GM23248 (cell line): ENCODE results near the gene RPL7L1.
"Not testable (repeated sequence)": the region's sequence is repeated elsewhere in the genome, so short reads cannot be mapped to it uniquely, and the experiment has no call there.

ENCODE experiments used
- EZH2 ChIP-seq: fragments of 200-600 bp; sonication (generic); IDR thresholded peaks from 2 replicates; pipeline ENCODE4 v1.6.1; 2018; ENCODE audit warnings: antibody characterized with exemption, mild to moderate bottlenecking; ENCODE audit not compliant: insufficient read depth, poor library complexity, severe bottlenecking
- EZH2phosphoT487 ChIP-seq: fragments of 200-600 bp; sonication (generic); IDR thresholded peaks from 2 replicates; pipeline ENCODE4 v1.6.1; 2018; ENCODE audit warnings: antibody characterized with exemption, moderate library complexity, mild to moderate bottlenecking, low read depth; ENCODE audit not compliant: insufficient read depth

DNA sequence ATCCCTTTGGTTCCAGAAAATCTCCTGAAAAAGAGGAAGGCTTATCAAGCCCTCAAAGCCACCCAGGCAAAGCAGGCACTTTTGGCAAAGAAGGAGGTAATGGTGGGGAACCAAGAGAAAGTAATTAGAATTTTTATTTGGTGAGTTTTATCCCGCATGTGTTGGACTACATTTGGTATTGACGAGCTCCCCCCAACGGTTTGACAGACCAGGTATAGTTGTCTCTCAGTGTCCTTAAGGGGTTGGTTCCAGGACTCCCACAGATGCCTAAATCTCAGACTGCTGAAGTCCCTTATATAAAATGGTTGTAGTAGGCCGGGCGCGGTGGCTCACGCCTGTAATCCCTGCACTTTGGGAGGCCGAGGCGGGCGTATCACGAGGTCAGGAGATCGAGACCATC is 1.5 kb downstream of the RPL7L1 start:
- not testable (repeated sequence) for TF ChIP-seq EZH2, EZH2phosphoT487
